Nephron progenitor cell (in vitro differentiated cells): ENCODE results near the gene FAM89A.

ENCODE experiments used
- DNase-seq: peaks from one replicate; pipeline ENCODE4 v3.0.0; 2021
- H3K27ac Mint-ChIP-seq: 2 replicates; pipeline ENCODE4 v1.8.0; 2021; ENCODE audit warnings: mild to moderate bottlenecking, moderate library complexity, mixed read lengths
- H3K27me3 Mint-ChIP-seq: 2 replicates; pipeline ENCODE4 v1.8.0; 2021; ENCODE audit warnings: mild to moderate bottlenecking, low read depth, mixed read lengths; ENCODE audit not compliant: poor library complexity
- H3K36me3 Mint-ChIP-seq: 2 replicates; pipeline ENCODE4 v1.8.0; 2021; ENCODE audit warnings: low read depth, mixed read lengths
- H3K4me1 Mint-ChIP-seq: 2 replicates; pipeline ENCODE4 v1.8.0; 2021; ENCODE audit warnings: mixed read lengths
- H3K4me3 Mint-ChIP-seq: 2 replicates; pipeline ENCODE4 v1.8.0; 2021; ENCODE audit warnings: mild to moderate bottlenecking, moderate library complexity, mixed read lengths
- H3K9me3 Mint-ChIP-seq: 2 replicates; pipeline ENCODE4 v1.8.0; 2021; ENCODE audit warnings: mild to moderate bottlenecking, moderate library complexity, mixed read lengths
- TF ChIP-seq, protein P1 (sequence below): fragments of 200-600 bp; sonication (generic); IDR thresholded peaks from 2 replicates; pipeline ENCODE4 v1.5.0; 2021; ENCODE audit warnings: antibody characterized with exemption

The FAM89A gene

DNA sequence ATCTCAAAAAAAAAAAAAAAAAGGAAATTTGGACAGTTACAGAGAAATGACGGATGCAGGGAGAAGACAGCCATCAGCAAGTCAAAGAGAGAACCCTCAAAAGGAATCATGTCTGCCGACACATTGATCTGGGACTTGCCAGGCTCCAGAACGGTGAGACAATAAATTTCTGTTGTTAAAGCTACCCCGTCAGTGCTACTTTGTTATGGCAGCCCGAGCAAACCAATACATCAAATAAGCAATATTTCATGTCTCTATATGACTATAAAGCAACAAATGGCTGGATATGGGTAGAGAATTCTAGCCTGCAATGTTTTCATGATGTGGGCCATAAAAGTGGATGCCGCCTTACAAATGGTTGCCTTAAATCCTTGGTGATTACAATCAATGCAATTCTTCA lies 23.3 kb upstream of the FAM89A start:
- Mint-ChIP-seq H3K36me3 (peaks cover 5% of the 10 kb centered on the region), H3K27me3 (peaks cover 9% of the 10 kb centered on the region), H3K4me1 (peaks cover 20% of the 10 kb centered on the region), H3K27ac (no peak overlapping the region), H3K9me3 (peaks cover 14% of the 10 kb centered on the region), H3K4me3 (no peak overlapping the region)
- TF ChIP-seq, protein P1, sequence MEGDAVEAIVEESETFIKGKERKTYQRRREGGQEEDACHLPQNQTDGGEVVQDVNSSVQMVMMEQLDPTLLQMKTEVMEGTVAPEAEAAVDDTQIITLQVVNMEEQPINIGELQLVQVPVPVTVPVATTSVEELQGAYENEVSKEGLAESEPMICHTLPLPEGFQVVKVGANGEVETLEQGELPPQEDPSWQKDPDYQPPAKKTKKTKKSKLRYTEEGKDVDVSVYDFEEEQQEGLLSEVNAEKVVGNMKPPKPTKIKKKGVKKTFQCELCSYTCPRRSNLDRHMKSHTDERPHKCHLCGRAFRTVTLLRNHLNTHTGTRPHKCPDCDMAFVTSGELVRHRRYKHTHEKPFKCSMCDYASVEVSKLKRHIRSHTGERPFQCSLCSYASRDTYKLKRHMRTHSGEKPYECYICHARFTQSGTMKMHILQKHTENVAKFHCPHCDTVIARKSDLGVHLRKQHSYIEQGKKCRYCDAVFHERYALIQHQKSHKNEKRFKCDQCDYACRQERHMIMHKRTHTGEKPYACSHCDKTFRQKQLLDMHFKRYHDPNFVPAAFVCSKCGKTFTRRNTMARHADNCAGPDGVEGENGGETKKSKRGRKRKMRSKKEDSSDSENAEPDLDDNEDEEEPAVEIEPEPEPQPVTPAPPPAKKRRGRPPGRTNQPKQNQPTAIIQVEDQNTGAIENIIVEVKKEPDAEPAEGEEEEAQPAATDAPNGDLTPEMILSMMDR, result no peak
- no peak for DNase-seq

DNA sequence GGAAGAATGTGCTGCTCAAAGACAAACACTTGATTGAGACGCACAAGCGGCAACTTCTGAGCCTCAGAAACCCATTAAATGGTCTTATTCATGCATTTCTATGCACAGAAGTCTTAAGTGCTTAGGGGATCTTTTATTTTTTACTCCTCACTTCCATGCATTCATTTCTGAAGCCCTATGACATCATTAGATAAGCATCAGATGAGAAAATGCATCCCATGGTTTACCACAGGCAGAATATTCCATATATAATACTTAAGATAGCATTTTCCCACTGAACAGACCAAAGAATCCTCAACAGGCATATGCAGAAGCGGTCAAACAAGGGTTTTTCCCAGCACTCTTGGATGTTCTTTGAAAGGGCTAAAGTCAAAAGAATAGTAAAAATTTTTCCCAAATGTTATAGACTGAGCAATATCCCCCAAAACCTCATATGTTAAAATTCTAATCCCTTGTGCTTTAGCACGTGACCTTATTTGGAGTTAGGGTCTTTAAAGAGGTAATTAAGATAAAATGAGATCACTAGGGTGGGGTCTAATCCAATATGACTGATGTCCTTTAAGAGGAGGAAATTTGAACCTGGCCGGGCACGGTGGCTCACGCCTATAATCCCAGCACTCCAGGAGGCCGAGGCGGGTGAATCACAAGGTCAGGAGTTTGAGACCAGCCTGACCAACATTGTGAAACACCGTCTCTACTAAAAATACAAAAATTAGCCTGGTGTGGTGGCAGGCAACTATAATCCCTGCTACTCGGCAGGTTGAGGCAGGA lies 22.6 kb upstream of the FAM89A start:
- TF ChIP-seq, protein P1, result no peak
- peaks cover 12% of the 10 kb centered on the region for H3K9me3 Mint-ChIP-seq
- peaks cover 18% of the 10 kb centered on the region for H3K4me1 Mint-ChIP-seq
- peaks cover 5% of the 10 kb centered on the region for H3K36me3 Mint-ChIP-seq
- no peak overlapping the region for H3K27ac Mint-ChIP-seq
- no peak overlapping the region for H3K4me3 Mint-ChIP-seq
- no peak for DNase-seq
- H3K27me3 Mint-ChIP-seq, result peaks cover 11% of the 10 kb centered on the region

DNA sequence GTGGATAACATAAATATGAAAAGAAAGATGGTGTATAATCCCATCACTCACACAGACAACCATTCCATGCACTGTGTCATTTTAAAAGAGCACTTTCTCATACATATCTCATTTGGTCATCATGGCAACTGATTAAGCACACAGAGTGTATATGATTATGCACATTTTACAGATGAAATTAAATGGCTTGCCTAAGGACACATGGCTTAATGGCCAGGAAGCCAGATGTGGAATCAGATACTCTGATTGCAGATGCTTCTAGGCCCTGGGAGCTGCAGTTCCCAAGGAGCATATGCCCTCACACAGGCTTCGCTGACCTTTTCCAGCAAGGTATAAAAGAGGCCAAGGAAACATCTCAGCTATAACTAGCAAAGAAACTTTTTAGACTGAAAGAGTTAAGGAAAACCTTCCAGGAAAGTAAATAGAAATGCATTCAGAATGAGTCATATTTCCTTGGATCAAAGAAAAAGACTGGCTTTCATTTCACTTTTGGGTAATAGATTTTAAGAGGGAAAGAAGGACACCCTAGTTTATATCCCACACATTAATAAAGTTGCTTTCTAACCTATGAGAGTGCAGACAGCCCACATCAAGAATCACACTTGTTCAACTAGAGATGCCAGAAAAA lies 19.6 kb upstream of the FAM89A start:
- Mint-ChIP-seq H3K27me3 (peaks cover 23% of the 10 kb centered on the region), H3K4me1 (peaks cover 17% of the 10 kb centered on the region), H3K36me3 (no peaks in the 10 kb centered on the region), H3K9me3 (no peaks in the 10 kb centered on the region), H3K4me3 (no peak overlapping the region), H3K27ac (no peak overlapping the region)
- TF ChIP-seq, protein P1, result no peak
- DNase-seq, result no peak

DNA sequence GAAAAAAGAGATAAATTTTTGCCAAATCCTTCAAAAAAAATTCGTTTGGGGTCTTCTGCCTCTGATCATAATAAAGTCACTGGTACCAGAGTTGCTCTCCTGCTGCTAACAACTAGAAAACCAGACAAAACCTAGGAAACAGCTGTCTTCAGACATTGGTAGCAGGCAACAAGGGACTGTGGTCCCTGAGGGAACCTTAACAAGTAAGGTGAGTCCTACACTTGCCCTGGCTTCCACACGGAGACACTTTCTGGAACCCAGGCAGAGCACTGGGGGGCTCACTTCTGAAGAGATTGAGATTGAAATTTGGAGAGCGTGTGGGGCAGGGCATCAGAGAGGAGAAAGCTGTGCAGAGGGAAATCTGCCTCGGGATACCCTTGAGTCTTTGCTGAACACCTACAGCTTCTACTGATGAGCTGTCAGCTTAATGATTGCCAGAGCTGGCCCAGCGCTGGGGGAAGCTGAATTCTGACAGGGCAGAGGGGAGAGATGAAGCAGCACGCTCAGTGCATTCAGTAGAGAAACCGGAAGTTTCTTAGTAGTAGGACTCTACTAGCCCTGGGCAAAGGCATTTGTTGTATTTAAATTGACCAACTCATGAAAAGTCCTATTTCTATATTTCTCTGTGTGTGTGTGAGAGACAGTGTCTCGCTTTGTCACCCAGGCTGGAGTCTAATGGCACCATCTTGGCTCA lies 18.5 kb upstream of the FAM89A start:
- TF ChIP-seq, protein P1, result no peak
- no peak for DNase-seq
- Mint-ChIP-seq H3K27ac (no peak overlapping the region), H3K4me3 (no peak overlapping the region), H3K9me3 (no peaks in the 10 kb centered on the region), H3K27me3 (peaks cover 31% of the 10 kb centered on the region), H3K36me3 (no peaks in the 10 kb centered on the region), H3K4me1 (peaks cover 6% of the 10 kb centered on the region)

DNA sequence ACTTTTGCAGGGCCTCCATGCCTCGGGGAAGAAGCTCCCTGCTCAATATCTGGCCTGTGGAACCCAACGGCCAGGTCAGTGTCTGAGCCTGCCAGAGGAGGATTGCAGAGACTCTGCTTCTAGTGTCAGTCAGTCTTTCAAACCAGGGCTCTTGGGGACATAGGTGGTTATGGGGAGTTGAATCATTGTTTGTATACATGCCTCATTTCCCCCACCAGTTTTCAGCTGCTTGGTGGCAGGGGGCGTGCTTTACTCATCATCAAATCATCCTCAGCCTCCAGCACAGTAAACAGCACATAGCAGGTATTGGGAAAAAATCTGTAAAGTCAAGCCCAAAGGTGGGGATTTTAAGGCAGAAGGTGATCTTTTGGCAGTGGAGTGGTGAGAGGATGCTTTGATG lies 17.4 kb upstream of the FAM89A start:
- H3K4me3 Mint-ChIP-seq, result no peak overlapping the region
- peaks cover 30% of the 10 kb centered on the region for H3K27me3 Mint-ChIP-seq
- H3K27ac Mint-ChIP-seq, result no peak overlapping the region
- no peaks in the 10 kb centered on the region for H3K4me1 Mint-ChIP-seq
- H3K9me3 Mint-ChIP-seq, result no peaks in the 10 kb centered on the region
- TF ChIP-seq, protein P1, result no peak
- H3K36me3 Mint-ChIP-seq, result no peaks in the 10 kb centered on the region
- no peak for DNase-seq
